Measurements from ENCODE around the gene NT5E. TPM values are rescaled to one million over a fixed set of nuclear protein-coding genes. Genes with fewer than 3 reads are reported as not detected.

NT5E gene
- total and polyA plus RNA-seq, 2 of the 13 experiments (the other 11 are each of a cell fraction or from before 2014, with no cell fraction given), result 9.5 to 33.0 TPM

- 0 out of 2 replicates have a peak, but pooled peaks have one; percentile 50 for TF ChIP-seq SSRP1 (CRISPR knock-in tag; IDR thresholded peaks at IDR 0.05)
- peak; percentile 56 for TF ChIP-seq ZEB1 (IDR thresholded peaks at IDR 0.05; ENCODE audit: insufficient replicate concordance, low read depth)
- TF ChIP-seq ZFP37 (CRISPR knock-in tag; IDR thresholded peaks at IDR 0.05; ENCODE audit: borderline replicate concordance), result no peak
- TF ChIP-seq ATF7-NPFF (CRISPR knock-in tag; IDR thresholded peaks at IDR 0.05; ENCODE audit: low read depth), result no peak
- TF ChIP-seq SP4 (CRISPR knock-in tag; IDR thresholded peaks at IDR 0.05), result 0 out of 2 replicates have a peak, but pooled peaks have one; percentile 31
- no peak for TF ChIP-seq FOXK1 (CRISPR knock-in tag; IDR thresholded peaks at IDR 0.05; ENCODE audit: borderline replicate concordance, low read depth)
- no peak for TF ChIP-seq ZXDC (CRISPR knock-in tag; IDR thresholded peaks at IDR 0.05)
- no peak for TF ChIP-seq ZFP41 (CRISPR knock-in tag; IDR thresholded peaks at IDR 0.05; ENCODE audit: borderline replicate concordance)
These were observed 33.2 kb downstream of the NT5E start (continued) for GRCh38 chr6:85482905-85483700.

GRCh38 chr6:85483846-85484245, 34.0 kb downstream of the NT5E start:
- ChIA-PET POLR2A (interaction anchor here (2.0 kb wide), 1 partner anchor 79 kb away, joined by 8 read pairs; no protein-coding TSS in a partner anchor), CTCF (ENCODE audit: low intra/inter-chr PET ratio, low total read pairs) (interaction anchor here (1.3 to 4.2 kb wide), 2 partner anchors 112 to 128 kb away, joined by 5 to 96 read pairs; no protein-coding TSS in a partner anchor)
- Histone ChIP-seq H3K9me3 (ENCODE audit: low read length) (no peaks in the 10 kb centered on the region), H2AFZ (ENCODE audit: low read length) (no peak overlapping the region), H3K27ac (ENCODE audit: extremely low read length, insufficient read depth, low read length) (no peak overlapping the region), H4K20me1 (ENCODE audit: insufficient read depth, low read length) (no peaks in the 10 kb centered on the region), H3K4me1 (ENCODE audit: insufficient read depth, low read length) (peaks cover 7% of the 10 kb centered on the region; the same call in 1 of the 2 replicates), H3K27me3 (ENCODE audit: control insufficient read depth in 1 of 2, insufficient read depth in 2 of 2, low read length in 2 of 2) (no peaks in the 10 kb centered on the region), H3K36me3 (replicated peaks in 1 of 2; ENCODE audit: control insufficient read depth in 1 of 2, insufficient read depth in 2 of 2, low read length in 2 of 2) (peaks cover 0 to 3% of the 10 kb centered on the region in 2 experiments; a peak in 1 of 5 replicates), H3K9ac (ENCODE audit: insufficient read depth, low read depth, low read length) (no peak overlapping the region), H3K4me3 (replicated peaks in 1 of 3; ENCODE audit: insufficient read depth in 1 of 3, low read depth in 2 of 3, low read length in 3 of 3) (no peak overlapping the region), H3K4me2 (ENCODE audit: low read depth, low read length) (no peak overlapping the region), H3K79me2 (ENCODE audit: insufficient read depth, low read length) (no peaks in the 10 kb centered on the region)
- no TSS peak for BruUV-seq (replicated peaks)
- FAIRE-seq (no peak), ATAC-seq (no peak), DNase-seq (ENCODE audit: low spot score) (no peak)
- in situ Hi-C loops (cut with HindIII; ENCODE audit: extremely low pct_ligation_motif_present, low pct_unique_long_range_greater_than_20kb), result loop anchor here (5.0 kb wide), 1 partner anchor 132 kb away; no protein-coding TSS in a partner anchor
- 44% methylated on average over 4 of the region's 4 CpGs for WGBS (ENCODE audit: low lambda C conversion rate)
- intact Hi-C loops (cut with micrococcal nuclease; ENCODE audit: unreplicated experiment), result loop anchor here (1.0 kb wide), 3 partner anchors 33 to 129 kb away; no protein-coding TSS in a partner anchor
- no peak for TF ChIP-seq TARDBP (CRISPR knock-in tag; IDR thresholded peaks at IDR 0.05)
- TF ChIP-seq NFATC3 (CRISPR knock-in tag; IDR thresholded peaks at IDR 0.05), result no peak
- no peak for TF ChIP-seq AHR (CRISPR knock-in tag; IDR thresholded peaks at IDR 0.05)
- TF ChIP-seq ZNF609 (CRISPR knock-in tag; IDR thresholded peaks at IDR 0.05; ENCODE audit: borderline replicate concordance), result no peak
- TF ChIP-seq ZSCAN30 (CRISPR knock-in tag; IDR thresholded peaks at IDR 0.05), result no peak
- no peak for TF ChIP-seq REL (CRISPR knock-in tag; conservative IDR thresholded peaks at IDR 0.05)

Measured in HepG2 (cell line).